HPDE6-E6E7 (cell line): Measurements from ENCODE around the gene EEPD1.
A peak's percentile ranks its signal among the peaks of the same experiment; 100 is the strongest.

ENCODE experiments used
- DNase-seq: peaks from one replicate; pipeline ENCODE4 v3.0.0; 2011; ENCODE audit warnings: missing footprints; ENCODE audit errors: extremely low spot score

Gene EEPD1

GRCh38 chr7:36279200-36279925 is 126.3 kb downstream of the EEPD1 start:
- no peak for DNase-seq

GRCh38 chr7:36279926-36280315 is 126.9 kb downstream of the EEPD1 start:
- no peak for DNase-seq

GRCh38 chr7:36280840-36281812 is 128.1 kb downstream of the EEPD1 start:
- DNase-seq: peak; percentile 89

- DNase-seq: no peak
Observed at GRCh38 chr7:36281945-36282717, 129.1 kb downstream of the EEPD1 start.

GRCh38 chr7:36283181-36283580 is 130.1 kb downstream of the EEPD1 start:
- no peak for DNase-seq

- DNase-seq: no peak
Observed at GRCh38 chr7:36283711-36284130, 130.7 kb downstream of the EEPD1 start.

GRCh38 chr7:36284456-36285090 is 131.5 kb downstream of the EEPD1 start:
- DNase-seq: no peak

GRCh38 chr7:36285276-36285675 is 132.2 kb downstream of the EEPD1 start:
- DNase-seq: no peak

GRCh38 chr7:36286226-36286625 is 133.2 kb downstream of the EEPD1 start:
- DNase-seq: no peak

- DNase-seq: no peak
Observed at GRCh38 chr7:36286688-36287087, 133.6 kb downstream of the EEPD1 start.

- DNase-seq: no peak
Observed at GRCh38 chr7:36287371-36288241, 134.6 kb downstream of the EEPD1 start.

GRCh38 chr7:36288501-36288900 is 135.4 kb downstream of the EEPD1 start:
- DNase-seq: no peak

GRCh38 chr7:36289833-36290661 is 137.0 kb downstream of the EEPD1 start:
- no peak for DNase-seq

GRCh38 chr7:36291387-36292316 is 138.6 kb downstream of the EEPD1 start:
- DNase-seq: peak; percentile 73

GRCh38 chr7:36295090-36295489 is 142.0 kb downstream of the EEPD1 start:
- DNase-seq: no peak

GRCh38 chr7:36296284-36296683 is 143.2 kb downstream of the EEPD1 start:
- no peak for DNase-seq

GRCh38 chr7:36297364-36298009 is 144.4 kb downstream of the EEPD1 start:
- DNase-seq: no peak

GRCh38 chr7:36298106-36298505 is 145.1 kb downstream of the EEPD1 start:
- no peak for DNase-seq
